HG03280 (cell line): Measurements from ENCODE around the gene ZDHHC11B.
"Not testable (repeated sequence)": the region's sequence is repeated elsewhere in the genome, so short reads cannot be mapped to it uniquely, and the experiment has no call there.

Source experiments
- ATAC-seq: cut with Tn5 transposase; IDR thresholded peaks from one replicate; pipeline ENCODE4 v1.9.1; 2021; ENCODE audit warnings: mild to moderate bottlenecking, moderate library complexity; ENCODE audit not compliant: unreplicated experiment

The ZDHHC11B gene, protein sequence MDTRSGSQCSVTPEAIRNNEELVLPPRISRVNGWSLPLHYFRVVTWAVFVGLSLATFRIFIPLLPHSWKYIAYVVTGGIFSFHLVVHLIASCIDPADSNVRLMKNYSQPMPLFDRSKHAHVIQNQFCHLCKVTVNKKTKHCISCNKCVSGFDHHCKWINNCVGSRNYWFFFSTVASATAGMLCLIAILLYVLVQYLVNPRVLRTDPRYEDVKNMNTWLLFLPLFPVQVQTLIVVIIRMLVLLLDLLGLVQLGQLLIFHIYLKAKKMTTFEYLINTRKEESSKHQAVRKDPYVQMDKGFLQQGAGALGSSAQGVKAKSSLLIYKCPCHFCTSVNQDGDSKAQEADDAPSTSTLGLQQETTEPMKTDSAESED

DNA sequence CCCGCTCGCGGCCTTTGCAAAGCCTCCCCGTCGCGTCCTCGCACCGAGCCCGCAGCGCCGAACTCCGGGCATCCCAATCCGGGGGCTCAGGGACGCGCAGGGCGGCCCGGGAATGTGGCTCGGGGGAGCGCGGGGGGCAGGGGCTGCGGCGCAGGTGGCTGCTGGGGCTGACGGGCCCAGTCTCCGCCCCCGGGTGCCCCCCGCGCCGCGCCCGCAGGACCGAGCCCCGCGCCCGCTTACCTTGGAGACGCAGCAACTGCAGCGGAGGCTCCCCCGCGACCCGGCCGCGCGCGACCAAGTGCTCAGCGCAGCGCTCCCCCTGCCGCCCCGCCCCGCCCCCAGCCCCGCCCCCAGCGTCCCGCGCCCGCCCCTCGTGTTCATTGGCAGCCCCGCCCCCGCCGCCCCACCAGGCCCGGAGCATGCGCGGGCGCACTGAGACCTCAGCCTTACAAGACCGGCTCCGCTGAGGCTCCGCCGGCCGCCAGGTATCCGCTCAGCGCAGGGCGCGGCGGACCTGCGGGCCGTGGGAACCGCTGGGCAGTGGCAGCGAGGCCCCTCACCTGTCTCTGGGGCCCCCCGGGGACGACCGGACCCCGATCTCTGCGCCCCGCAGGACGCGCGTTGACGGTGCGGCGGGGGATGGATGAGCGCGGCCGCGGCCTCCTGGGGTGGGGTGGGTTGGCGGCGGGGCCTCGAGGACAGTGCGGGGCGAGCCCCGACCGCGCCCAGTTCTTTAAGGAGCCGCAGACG lies at the start of gene ZDHHC11B:
Gene ZDHHC11B, minus strand, starts transcription at position 302 of the 750 bp plus-strand sequence. CDS start 17,810 bp downstream, outside the sequence.
- peak; percentile 75 for ATAC-seq

DNA sequence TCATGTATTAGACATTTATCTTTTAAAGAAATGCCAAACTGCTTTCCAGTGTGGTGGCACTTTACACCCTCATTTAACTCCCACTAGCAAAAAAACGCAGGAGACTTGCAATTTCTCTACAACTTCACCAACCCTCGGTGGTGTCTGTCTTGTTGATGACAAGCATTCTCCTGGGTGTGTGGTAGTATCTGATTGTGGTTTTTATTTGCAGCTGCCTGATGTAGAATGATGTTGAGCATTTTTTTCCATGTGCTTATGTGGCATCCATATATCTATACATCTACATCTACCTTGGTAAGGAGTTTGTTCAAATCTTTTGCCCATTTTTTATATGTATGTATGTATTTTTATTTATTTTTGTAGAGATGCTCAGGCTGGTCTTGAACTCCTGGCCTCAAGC lies 49.5 kb upstream of the ZDHHC11B start:
- ATAC-seq: not testable (repeated sequence)

DNA sequence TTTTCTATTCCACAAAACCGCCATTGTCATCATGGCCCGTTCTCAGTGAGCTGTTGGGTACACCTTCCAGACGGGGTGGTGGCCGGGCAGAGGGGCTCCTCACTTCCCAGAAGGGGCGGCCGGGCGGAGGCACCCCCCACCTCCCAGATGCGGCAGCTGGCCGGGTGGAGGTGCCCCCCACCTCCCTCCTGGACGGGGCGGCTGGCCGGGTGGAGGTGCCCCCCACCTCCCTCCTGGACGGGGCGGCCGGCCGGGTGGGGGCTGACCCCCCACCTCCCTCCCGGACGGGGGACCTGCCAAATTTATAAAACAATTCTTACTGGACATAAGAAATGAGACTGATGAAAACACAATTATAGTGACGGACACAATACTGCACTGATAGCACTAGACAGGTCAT lies 43.7 kb upstream of the ZDHHC11B start:
- ATAC-seq: not testable (repeated sequence)

DNA sequence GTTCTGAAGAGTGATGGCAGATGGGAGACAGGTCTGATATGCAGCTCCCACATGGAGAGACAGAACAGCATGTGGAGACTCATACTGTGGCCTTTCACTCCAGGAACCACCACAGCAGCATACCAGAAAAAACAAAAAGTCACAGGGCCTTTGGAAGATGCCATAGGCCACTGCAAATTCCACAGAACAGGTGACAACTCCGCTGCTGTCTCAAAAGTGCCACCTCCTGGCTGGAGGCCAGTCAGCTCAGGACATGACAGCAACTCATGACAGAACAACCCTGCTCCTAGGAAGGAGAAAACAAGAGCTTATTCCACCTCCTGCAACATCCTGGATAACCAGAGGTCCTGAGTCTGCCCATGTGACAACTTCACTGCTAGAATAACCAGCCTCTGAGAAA lies 41.0 kb upstream of the ZDHHC11B start:
- ATAC-seq: not testable (repeated sequence)

DNA sequence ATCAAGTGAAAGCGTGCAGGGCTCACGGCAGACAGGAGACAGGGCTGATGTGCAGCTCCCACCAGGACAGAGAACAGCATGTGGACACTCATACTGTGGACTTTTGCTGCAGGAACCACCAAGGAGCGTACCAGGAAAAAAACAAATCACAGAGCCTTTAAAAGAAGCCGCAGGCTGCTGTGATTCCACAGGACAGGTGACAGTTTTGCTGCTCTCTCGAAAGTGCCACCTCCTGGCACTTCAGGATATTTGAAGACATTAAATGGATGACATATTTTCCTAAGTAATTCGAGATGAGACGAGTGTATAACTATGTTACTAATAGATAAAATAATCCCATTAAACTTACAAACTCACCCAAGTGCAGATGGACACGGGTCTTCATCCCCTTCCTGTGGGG lies 37.0 kb upstream of the ZDHHC11B start:
- ATAC-seq: no peak

DNA sequence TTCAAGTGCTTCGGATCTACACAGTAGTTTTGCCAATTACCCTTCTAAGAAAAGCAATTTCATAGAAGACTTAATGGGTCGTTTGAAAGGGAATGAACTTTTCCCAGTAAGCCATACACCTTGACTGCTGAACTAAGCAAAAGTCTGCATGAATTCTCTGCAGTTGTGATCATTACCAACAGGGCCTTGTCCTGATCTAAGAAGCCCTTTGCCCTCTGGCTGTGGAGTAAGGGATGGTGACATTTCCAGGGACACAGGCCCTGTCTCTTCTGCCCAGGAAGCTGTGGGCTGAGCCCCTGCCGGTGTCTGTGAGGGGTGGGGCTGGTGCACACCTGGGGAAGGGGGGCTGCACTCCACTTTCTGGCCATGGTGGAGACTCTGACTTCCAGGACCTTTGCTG lies 35.7 kb upstream of the ZDHHC11B start:
- ATAC-seq: no peak

DNA sequence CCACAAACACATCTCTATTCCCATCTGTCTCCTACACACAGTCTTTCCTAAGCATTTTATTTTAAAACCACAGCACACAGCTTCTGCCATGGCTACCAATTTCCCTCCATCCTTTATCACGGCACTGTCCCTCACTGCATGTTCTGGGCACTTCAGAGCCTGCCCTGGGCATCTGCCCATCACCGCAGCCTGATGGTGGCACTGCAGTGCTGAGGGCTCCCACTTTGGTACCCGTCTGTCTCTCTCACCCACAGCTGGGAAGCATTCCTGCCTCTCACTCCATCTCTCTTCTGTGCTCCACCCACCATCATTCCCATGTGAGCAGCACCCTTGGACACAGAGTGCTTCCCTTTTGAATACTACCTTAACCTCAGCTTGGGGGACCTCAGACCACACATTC lies 34.5 kb upstream of the ZDHHC11B start:
- ATAC-seq: no peak

DNA sequence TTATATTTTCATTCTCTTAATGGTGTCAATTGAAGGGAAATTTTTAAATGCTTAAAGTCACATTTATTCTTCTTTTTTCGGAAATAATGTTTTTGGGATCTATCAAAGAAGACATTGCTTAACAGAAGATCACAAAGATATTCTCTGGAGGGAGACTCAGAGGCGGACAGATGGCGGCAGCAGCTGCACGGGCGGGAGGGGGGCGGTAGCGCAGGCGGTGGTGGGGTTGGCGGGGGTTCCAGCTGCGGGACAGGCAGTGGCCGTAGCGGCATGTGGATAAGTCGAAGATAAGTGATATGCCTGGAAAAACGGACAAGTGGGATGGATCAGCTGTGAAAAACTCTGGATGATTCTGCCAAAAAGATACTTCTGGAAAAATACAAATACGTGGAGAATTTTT lies 31.6 kb upstream of the ZDHHC11B start:
- no peak for ATAC-seq

DNA sequence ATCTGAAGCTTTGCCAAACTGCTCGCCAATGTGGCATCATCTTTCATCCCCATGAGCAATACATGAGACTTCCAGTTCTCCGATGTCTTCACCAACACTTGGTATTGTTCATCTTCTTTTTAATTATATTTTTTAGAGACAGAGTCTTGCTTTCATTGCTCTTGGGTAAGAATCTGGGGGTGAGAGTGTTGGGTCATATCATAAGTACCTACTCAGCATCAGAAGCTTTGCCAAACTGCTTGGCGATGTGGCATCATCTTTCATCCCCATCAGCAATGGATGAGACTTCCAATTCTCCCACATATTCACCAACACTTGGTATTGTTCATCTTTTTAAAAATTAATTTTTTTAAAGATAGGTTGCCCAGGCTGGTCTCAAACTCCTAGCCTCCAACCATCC lies 30.9 kb upstream of the ZDHHC11B start:
- ATAC-seq: no peak

DNA sequence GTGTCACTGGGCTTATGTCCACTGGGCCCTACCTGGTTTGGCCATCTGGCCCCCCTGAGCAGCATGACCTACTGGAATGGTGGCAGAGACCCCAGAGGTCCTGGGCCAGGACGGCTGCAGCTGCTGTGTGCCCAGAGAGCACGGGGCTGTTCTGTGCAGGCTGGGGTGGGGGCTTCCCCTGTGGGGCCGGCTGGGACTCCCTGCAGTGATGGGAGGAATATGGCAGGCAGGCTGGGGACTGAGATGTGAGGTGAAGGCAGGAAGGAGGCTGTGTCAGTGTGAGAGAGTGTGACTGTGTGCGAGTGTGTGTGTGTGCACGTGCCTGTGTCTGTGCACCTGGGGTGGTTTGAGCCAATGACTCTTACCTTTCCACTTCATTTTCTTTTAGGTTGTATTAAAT lies 29.0 kb upstream of the ZDHHC11B start:
- not testable (repeated sequence) for ATAC-seq

DNA sequence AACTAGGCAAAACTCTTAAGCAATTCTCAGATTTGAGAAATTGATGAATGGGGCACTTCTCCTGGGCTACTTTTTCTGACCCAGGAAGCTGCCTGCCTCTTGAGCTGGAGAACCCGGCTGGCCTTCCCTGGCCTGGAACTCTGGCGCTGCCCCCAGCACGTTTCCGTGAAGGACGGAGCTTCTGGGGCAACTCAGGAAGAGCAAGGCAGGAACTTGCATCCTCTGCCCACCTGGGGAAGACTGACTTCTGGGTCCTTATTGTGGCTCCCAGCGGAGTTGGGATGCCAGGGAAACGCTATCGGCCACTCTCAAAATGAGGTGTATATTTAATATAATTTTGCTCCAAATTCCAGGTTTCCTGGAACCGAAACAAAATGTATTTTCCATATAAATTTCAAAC lies 26.9 kb upstream of the ZDHHC11B start:
- ATAC-seq: not testable (repeated sequence)

DNA sequence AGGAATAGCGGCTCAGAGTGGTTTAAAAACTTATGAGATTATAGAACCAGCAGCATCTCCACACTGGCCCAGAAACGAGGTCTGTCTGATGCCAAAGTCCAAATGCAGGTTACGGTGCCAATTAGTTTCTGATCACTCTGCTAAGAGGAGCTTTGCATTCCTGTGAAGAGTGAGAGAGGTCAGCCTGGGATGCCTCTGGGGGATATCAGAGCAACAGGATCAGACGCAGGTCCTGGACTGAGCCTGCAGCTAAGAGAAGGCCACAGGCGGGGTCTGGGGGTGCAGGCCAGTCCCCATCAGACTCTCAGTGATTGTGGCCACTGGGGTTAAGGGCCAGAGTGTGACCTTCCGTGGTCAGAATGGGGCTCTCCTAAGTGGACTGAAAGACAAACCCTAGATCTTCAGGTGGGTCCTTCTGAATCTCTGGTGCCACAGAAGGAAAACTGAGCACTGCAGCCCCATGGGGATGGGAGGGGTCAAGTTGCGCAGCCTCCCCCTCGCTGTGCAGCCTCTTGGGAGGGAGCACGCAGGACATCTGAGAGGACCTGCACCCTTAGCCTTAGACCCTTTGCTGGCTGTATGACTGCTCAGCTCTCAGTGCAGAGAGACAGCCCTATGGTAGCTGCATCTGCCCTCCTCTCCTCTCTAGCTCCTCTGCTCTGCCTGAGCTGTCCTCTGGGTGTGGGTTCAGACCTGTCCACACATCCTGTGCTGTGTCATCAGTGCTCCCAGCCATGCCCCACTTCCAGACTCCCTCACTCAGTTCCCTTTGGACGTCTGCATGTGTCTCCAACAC lies 23.4 kb upstream of the ZDHHC11B start:
- ATAC-seq: not testable (repeated sequence)

DNA sequence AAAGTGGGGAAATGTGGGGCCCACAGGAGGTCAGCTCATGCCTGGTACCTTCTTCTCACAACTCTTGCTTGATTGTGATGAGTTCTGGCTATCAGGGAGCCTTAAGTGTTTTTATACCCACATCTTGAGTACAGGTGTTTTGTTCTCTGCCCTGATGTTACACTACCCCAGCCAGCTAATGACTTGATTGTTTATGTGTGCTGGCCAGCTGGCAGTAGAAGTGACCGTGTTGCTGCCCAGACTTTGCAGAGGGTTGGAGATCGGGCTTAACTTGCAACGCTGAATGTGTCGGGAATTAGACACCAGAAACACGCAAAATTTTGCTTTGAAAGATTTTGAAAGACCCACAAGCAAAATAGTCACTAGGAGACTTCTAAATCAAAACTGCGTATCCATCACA lies 16.9 kb upstream of the ZDHHC11B start:
- no peak for ATAC-seq

DNA sequence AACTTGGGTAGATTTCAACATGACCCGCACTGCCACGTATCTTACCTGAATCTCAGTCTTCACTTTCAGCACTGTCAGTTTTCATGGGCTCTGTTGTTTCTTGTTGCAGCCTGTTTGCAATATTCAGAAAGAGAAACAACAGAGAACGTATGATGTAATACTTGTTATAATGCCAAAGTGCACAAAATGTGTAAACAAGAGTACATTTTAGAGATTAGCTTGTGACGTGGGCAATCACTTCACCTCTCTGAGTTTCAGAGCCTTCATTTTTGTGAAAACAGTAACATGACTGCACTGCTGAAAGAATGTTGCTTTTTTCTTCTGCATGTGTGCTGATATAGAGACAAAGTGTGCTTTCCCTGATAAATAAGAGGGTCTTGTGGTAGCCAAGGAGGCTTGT lies 16.5 kb upstream of the ZDHHC11B start:
- ATAC-seq: not testable (repeated sequence)

DNA sequence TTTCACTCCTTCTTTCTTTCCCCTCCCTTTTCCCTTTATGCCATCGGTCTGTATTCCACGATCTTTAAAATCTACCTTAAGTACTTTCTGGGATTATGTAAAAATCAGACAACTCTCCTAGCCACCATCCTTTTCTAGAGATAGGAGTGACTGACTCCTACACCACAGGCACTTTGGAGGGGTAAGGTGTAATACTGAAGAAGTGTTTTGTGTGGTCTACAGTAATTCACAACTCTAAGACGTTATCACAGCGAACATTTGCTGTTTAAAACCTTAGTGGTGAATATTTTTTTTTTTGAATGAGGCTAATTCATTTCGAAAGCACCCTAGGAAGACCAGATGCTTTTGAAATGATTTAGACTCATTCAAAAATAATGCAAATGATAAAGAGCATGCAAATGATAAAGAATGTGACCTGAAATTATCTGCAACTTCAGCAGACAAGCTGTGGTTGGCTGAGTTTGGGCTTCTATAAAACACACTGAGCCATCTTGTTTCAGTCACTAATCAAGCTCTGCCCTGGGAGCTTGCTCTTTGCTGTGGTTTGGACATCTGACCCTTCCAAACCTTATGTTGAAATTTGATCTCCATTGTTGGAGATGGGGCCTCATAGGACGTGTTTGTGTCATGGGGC lies 14.1 kb upstream of the ZDHHC11B start:
- ATAC-seq: not testable (repeated sequence)

DNA sequence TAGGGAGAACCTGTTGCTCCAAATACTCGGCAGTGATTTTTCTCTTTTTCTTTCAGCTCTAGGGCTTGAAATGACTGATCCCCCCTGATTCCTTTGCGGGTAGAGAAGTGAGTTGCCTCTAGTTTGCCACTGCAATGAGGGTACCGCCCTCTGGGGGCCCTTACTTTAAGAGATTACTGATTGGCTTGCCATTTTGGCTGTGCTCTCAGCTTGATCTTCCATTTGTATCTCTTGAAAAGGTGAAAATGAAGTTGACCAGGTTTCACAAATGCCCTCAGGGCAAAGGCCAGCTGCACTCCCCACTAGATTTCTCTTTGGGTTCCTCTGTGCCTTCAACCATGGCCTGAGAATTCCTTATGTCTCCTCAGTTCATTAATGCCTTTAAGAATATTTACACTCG lies 13.5 kb upstream of the ZDHHC11B start:
- ATAC-seq: not testable (repeated sequence)

DNA sequence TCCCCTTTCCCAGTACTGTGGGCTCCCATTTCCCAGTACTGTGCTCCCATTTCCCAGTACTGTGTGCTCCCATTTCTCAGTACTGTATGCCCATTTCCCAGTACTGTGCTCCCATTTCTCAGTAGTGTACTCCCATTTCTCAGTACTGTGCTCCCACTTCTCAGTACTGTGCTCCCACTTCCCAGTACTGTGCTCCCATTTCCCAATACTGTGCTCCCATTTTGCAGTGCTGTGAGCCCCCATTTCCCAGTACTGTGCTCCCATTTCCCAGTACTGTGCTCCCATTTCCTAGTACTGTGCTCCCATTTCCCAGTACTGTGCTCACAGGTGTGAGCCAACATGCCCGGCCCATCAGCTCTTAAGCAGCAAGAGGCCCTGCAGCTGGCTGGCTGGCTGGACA lies 11.3 kb upstream of the ZDHHC11B start:
- ATAC-seq: not testable (repeated sequence)

DNA sequence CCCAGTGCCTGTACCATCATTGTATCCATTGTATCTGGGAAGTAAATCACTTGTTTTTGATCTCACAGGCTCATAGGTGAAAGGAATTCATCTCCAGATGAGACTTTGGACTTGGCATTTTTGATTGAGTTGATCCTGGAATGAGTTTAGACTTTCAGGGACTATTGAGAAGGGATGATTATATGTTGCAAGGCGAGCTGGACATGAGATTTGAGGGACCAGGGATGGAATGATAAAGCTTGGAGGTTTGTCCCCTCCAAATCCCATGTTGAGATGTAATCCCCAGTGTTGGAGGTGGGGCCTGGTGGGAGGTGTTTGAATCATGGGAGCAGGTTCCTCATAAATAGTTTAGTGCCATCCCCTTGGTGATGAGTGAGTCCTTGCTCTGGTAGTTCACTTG lies 10.4 kb upstream of the ZDHHC11B start:
- ATAC-seq: not testable (repeated sequence)

DNA sequence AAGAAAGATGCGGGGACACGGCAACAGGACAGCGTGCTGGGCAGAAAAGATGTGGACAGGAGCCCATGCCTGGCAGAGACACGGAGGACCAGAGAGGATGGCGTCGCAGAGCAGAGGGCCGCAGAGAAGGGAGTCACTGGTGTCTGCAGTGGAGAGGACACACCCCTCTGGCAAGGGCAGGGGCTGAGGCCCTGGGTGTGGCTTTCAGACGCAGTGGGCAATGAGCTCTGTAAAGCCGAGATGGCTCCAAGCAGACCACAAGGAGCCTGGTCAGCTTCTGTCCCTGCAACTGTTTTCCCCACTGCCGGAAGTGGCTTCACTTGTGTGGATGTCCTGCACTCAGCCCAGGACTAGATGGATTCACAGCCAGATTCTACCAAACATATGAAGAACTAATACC lies 4.2 kb upstream of the ZDHHC11B start:
- not testable (repeated sequence) for ATAC-seq

DNA sequence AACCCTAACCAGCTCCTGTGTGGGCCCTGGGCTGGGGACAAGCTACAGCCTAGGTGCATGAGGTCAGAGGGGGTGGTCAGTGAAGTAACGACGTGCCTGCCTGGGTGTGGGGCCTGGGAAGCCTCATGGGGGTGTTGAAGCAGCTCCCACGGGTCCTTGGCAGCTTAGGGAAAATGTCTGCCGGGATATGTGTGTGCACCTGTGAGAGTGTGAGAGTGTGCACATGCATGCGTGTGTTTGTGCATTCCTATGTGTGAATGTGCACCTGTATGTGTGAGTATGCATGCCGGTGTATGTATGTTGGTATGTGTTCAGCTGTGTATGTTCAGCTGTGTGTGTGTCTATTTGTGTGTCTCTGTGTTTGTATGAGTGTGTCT lies 3.3 kb upstream of the ZDHHC11B start:
- ATAC-seq: not testable (repeated sequence)
